Measurements from ENCODE around the gene PLXNA4. TPM values are rescaled to one million over a fixed set of nuclear protein-coding genes. Genes with fewer than 3 reads are reported as not detected.

Gene PLXNA4
- total RNA-seq, 4 donors from 2014 or later, result 1.1 to 2.8 (median 1.4) TPM

DNA sequence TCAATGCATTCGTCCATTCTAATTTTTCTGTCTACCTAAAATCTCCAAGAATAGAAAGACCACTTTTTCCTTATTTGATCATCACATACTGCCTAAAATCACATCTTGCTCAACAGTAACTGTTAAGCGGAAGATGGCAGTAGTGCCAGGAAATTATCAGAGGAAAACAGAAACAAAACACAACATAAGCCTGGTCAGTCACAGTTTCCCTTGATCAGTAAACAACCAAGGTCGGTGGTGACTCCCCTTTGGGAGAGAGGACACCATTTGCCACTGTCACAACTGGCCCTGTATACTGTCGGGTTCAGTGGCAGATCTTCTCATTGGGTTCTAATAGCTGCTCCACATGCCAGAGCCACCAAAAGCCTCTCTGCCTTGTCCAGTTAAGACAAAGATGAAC is 106.6 kb downstream of the PLXNA4 start:
- no peak for TF ChIP-seq EP300 (IDR thresholded peaks at IDR 0.05; ENCODE audit: low read depth)
- TF ChIP-seq POLR2AphosphoS5 (IDR thresholded peaks at IDR 0.05), result no peak
- TF ChIP-seq, protein P1, sequence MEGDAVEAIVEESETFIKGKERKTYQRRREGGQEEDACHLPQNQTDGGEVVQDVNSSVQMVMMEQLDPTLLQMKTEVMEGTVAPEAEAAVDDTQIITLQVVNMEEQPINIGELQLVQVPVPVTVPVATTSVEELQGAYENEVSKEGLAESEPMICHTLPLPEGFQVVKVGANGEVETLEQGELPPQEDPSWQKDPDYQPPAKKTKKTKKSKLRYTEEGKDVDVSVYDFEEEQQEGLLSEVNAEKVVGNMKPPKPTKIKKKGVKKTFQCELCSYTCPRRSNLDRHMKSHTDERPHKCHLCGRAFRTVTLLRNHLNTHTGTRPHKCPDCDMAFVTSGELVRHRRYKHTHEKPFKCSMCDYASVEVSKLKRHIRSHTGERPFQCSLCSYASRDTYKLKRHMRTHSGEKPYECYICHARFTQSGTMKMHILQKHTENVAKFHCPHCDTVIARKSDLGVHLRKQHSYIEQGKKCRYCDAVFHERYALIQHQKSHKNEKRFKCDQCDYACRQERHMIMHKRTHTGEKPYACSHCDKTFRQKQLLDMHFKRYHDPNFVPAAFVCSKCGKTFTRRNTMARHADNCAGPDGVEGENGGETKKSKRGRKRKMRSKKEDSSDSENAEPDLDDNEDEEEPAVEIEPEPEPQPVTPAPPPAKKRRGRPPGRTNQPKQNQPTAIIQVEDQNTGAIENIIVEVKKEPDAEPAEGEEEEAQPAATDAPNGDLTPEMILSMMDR (IDR thresholded peaks at IDR 0.05), result no peak
- TF ChIP-seq POLR2A (IDR thresholded peaks at IDR 0.05), result no peak
- Histone ChIP-seq H3K4me1 (peaks cover 0 to 6% (median 1%) of the 10 kb centered on the region in 4 donors), H3K4me3 (no peak overlapping the region), H3K9me3 (no peaks in the 10 kb centered on the region), H3K27me3 (no peaks in the 10 kb centered on the region), H3K36me3 (no peaks in the 10 kb centered on the region), H3K27ac (no peak overlapping the region)
- no peak for DNase-seq
- 64 to 67% methylated on average over 4 of the region's 4 CpGs for WGBS, 2 donors (ENCODE audit: low coverage in 1 of 2)
- in situ Hi-C loops (cut with MboI; ENCODE audit: low pct_ligation_motif_present in 1 of 4, low pct_unique_long_range_greater_than_20kb in 1 of 4, low sequenced_read_pairs in 3 of 4) (no loop called here), intact Hi-C loops (cut with DNase I; ENCODE audit: low total_unique reads) (no loop called here)

DNA sequence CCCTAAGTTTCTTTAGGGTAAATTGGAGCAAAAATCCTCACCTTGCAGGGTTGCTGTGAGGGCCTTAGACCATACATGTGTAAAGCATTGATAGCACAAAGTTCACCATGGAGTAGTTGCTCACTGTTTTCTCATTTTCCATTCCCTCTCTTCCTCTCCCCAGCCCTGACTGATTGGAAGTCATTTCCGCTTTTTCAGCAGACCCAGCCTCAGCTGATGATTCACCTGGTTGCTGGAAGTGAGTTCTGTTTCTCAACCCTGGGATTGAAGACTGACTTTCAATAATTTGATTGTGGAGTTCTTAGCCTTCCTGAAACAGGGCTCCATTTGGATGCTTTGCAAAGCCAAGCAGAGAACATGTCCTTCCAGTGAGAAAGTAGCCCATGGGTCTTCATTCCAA is 107.0 kb downstream of the PLXNA4 start:
- intact Hi-C loops (cut with DNase I; ENCODE audit: low total_unique reads), result no loop called here
- Histone ChIP-seq H3K4me3 (no peak overlapping the region), H3K27me3 (no peaks in the 10 kb centered on the region), H3K27ac (no peak overlapping the region), H3K36me3 (no peaks in the 10 kb centered on the region), H3K9me3 (no peaks in the 10 kb centered on the region), H3K4me1 (peaks cover 0 to 6% (median 0%) of the 10 kb centered on the region in 4 donors)
- 44 to 100% methylated on average over 1 of the region's 1 CpG for WGBS, 2 donors (ENCODE audit: low coverage in 1 of 2)
- in situ Hi-C loops (cut with MboI; ENCODE audit: low pct_ligation_motif_present in 1 of 4, low pct_unique_long_range_greater_than_20kb in 1 of 4, low sequenced_read_pairs in 3 of 4), result no loop called here
- no peak for TF ChIP-seq EP300 (IDR thresholded peaks at IDR 0.05; ENCODE audit: low read depth)
- TF ChIP-seq POLR2AphosphoS5 (IDR thresholded peaks at IDR 0.05), result no peak
- TF ChIP-seq, protein P1 (IDR thresholded peaks at IDR 0.05), result no peak
- no peak for TF ChIP-seq POLR2A (IDR thresholded peaks at IDR 0.05)
- no peak for DNase-seq

DNA sequence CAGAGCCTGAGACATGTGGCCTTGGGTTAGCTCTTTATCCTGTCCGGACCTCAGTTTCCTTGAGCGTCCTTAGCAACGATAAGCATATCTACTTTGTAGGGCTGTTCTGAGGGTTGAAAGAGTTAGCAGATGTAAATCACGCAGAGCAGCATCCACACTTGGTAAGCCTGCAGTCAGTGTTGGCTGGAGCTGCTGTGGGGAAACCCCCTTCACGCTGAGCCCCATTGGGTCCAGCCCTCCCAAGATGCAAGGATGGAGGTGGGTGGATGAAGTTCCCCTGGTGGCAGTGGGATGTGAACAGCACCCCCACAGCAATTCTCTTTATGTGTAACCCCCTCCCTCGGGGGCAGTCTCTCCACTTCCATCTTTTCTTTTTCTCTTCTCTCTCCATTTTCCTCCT is 109.9 kb downstream of the PLXNA4 start:
- 85 to 100% methylated on average over 1 to 6 of the region's 6 CpGs for WGBS, 2 donors (ENCODE audit: low coverage in 1 of 2)
- no peak for TF ChIP-seq POLR2A (IDR thresholded peaks at IDR 0.05)
- no peak for TF ChIP-seq EP300 (IDR thresholded peaks at IDR 0.05; ENCODE audit: low read depth)
- TF ChIP-seq, protein P1 (IDR thresholded peaks at IDR 0.05), result no peak
- TF ChIP-seq POLR2AphosphoS5 (IDR thresholded peaks at IDR 0.05), result no peak
- H3K9me3 ChIP-seq, result no peaks in the 10 kb centered on the region
- DNase-seq, result no peak
- H3K36me3 ChIP-seq, result no peaks in the 10 kb centered on the region
- intact Hi-C loops (cut with DNase I; ENCODE audit: low total_unique reads) (no loop called here), in situ Hi-C loops (cut with MboI; ENCODE audit: low pct_ligation_motif_present in 1 of 4, low pct_unique_long_range_greater_than_20kb in 1 of 4, low sequenced_read_pairs in 3 of 4) (no loop called here)
- no peaks in the 10 kb centered on the region for H3K4me1 ChIP-seq
- no peaks in the 10 kb centered on the region for H3K27me3 ChIP-seq
- H3K4me3 ChIP-seq, result no peak overlapping the region
- no peak overlapping the region for H3K27ac ChIP-seq

DNA sequence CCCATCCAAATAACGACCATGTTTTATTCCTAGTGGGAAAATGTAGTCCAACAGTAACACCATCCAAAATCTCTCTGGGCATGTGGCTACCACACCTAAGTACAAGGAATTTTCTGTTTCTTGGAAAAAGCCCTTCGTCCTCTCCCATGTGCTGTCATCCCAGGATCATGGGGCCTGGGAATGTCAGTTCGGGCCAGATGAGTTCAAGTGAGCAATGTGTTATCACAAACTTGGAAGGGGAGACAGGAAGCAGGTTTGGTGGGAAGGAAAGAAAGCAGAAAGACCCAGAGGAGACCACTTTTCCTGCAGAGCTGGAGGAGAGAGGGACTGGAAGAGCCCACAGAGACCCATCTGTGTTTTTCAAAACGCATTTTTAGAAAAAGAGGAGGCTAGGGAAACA is 110.8 kb downstream of the PLXNA4 start:
- no peaks in the 10 kb centered on the region for H3K9me3 ChIP-seq
- intact Hi-C loops (cut with DNase I; ENCODE audit: low total_unique reads) (no loop called here), in situ Hi-C loops (cut with MboI; ENCODE audit: low pct_ligation_motif_present in 1 of 4, low pct_unique_long_range_greater_than_20kb in 1 of 4, low sequenced_read_pairs in 3 of 4) (no loop called here)
- no peaks in the 10 kb centered on the region for H3K27me3 ChIP-seq
- H3K36me3 ChIP-seq, result no peaks in the 10 kb centered on the region
- no peak for TF ChIP-seq POLR2A (IDR thresholded peaks at IDR 0.05)
- no peak for TF ChIP-seq POLR2AphosphoS5 (IDR thresholded peaks at IDR 0.05)
- no peak for TF ChIP-seq EP300 (IDR thresholded peaks at IDR 0.05; ENCODE audit: low read depth)
- TF ChIP-seq, protein P1 (IDR thresholded peaks at IDR 0.05), result no peak
- H3K27ac ChIP-seq, result no peak overlapping the region
- no peaks in the 10 kb centered on the region for H3K4me1 ChIP-seq
- no peak overlapping the region for H3K4me3 ChIP-seq
- DNase-seq, result no peak
- 57 to 69% methylated on average over 1 to 4 of the region's 4 CpGs for WGBS, 2 donors (ENCODE audit: low coverage in 1 of 2)
